GM19372 (cell line): ENCODE results near the gene LANCL2.
"Not testable (repeated sequence)": the region's sequence is repeated elsewhere in the genome, so short reads cannot be mapped to it uniquely, and the experiment has no call there.

Experiments
- ATAC-seq: cut with Tn5 transposase; IDR thresholded peaks from one replicate; pipeline ENCODE4 v1.9.1; 2021; ENCODE audit warnings: mild to moderate bottlenecking, low read depth, moderate library complexity; ENCODE audit not compliant: unreplicated experiment

Gene LANCL2

DNA sequence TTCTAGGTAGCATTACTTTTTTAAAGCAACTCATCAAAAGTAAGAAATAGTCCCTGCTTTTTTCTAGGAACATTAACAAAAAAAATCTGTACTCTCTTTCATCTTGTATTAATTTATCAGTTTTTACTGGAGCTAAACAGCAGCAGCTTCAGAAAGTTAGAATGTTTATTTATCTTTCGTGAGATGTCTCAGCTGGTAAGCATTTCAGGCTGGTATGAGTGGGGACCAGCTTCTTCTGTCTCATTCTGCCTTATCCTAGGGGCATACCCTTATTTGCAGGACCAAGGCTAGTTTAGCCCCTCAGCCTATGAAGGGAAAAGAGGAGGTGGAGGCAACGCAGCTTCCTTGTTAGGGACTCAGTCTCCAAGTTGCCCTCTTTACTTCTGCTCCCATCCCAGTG, 35.1 kb downstream of the LANCL2 start:
- ATAC-seq = no peak

- not testable (repeated sequence) for ATAC-seq
Measured at GRCh38 chr7:55402506-55402905, 37.4 kb downstream of the LANCL2 start.

DNA sequence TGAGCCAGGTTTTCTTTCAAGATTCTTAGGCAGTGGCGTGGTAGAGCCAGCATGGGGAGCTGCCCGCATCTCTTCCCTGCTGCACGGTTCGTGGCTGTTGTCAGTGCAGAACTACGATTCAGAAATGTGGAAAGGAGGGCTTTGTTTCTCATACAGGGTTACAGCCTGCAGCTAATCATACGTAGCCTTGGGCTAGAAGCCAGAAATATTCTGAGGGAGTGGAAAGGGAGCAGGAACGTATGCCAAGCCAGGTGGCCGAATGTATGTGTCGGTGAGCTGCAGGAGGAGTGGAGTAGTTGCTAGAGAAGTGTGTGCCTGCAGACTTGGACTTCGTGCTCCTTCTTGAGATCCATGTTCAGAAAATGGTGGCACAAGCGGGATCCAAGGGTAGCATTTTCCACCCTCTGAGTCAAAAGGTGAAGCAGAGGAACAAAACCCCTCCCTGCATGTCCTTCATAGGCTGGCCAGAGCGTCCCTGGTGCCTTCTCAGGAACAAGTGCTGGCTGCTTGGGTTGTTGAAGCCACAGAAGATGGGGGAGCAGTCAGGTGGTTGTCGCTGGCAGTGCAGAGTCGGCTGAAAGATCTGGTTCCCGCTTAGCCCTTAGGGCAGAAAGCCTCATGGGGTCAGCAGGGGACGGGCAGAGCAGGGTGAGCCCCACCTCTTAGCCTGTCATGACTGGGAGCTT, 40.9 kb downstream of the LANCL2 start:
- ATAC-seq = no peak

- ATAC-seq = no peak
Measured at GRCh38 chr7:55409482-55410225, 44.5 kb downstream of the LANCL2 start.

DNA sequence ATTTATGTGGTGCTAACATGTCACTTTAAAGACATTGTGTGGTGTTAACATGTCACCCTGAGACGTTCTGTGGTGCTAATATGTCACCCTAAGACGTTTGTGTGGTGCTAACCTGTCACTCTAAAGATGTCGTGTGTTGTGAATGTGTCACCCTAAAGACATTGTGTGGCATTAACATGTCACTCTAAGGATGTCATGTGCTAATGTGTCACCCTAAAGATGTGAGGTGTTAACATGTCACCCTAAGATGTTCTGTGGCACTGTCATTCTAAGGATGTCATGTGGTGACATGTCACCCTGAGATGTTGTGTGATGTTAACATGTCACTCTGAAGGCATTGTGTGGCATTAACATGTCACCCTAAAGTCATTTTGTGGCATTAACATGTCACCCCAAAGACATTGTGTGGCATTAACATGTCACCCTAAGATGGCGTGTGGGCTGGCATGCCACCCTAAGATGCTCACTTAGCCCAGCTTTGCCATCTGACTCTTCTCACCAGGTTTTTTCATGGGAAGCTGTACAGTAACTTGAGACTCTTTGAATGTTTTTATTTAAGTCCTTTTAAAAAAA, 45.6 kb downstream of the LANCL2 start:
- ATAC-seq = no peak

- ATAC-seq = no peak
Measured at GRCh38 chr7:55411844-55412243, 46.7 kb downstream of the LANCL2 start.

DNA sequence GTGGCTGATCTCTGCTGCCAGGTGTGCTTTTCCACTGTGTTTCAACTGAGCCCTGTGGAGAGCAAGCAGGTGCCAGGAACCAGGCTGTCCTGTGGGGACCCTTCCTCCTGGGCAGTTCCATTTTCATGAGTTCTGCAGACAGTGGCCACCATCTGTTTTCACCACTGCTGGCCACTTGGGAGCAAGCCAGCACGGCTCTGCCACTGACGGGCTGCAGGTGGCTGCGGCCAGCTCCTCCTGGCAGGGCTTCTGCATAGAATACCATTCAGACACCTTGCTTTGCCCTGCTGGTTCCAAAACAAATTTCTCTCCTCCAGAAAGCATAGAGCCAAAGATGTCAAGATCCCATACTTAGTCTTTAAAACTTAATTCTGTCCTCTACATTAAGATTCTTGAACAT, 48.3 kb downstream of the LANCL2 start:
- ATAC-seq = no peak

GRCh38 chr7:55415173-55415778, 50.1 kb downstream of the LANCL2 start:
- ATAC-seq = peak; percentile 88

DNA sequence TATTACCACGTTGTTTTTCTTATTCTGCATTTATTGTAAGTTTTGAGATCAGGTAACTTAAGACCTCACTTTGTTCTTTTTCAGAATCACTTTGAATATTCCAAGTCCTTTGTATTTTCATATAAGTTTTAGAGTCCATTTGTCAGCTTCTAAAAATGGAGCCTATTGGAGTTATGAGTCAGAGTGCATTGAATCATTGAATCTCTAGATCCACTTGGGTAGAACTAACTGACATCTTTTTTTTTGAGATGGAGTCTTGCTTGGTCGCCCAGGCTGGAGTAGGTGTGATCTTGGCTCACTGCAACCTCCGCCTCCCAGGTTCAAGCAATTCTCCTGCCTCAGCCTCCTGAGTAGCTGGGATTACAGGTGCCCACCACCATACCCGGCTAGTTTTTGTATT, 52.3 kb downstream of the LANCL2 start:
- ATAC-seq = not testable (repeated sequence)

- no peak for ATAC-seq
Measured at GRCh38 chr7:55420530-55420929, 55.4 kb downstream of the LANCL2 start.

GRCh38 chr7:55423277-55423711, 58.2 kb downstream of the LANCL2 start:
- no peak for ATAC-seq

DNA sequence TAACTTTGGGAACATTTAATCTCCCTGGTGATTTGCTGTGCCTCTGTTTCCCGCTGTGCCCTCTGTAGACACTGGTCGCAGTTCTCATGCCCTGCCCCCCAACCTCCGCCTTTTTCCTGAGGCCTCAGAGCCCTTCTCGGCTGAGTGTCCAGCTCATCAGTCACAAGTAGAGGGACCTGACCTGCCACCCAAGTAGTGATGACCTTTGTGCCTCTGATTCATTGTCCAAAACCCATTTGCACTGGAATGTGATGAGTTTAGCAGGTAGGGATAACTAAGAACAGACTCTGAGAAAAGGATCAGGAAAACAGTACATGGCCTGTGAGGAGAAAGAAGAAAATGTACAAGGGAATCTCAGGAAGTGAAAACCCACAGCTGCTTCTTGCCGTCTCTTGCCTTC, 58.8 kb downstream of the LANCL2 start:
- ATAC-seq = no peak

- ATAC-seq = no peak
Measured at GRCh38 chr7:55425141-55425752, 60.1 kb downstream of the LANCL2 start.

DNA sequence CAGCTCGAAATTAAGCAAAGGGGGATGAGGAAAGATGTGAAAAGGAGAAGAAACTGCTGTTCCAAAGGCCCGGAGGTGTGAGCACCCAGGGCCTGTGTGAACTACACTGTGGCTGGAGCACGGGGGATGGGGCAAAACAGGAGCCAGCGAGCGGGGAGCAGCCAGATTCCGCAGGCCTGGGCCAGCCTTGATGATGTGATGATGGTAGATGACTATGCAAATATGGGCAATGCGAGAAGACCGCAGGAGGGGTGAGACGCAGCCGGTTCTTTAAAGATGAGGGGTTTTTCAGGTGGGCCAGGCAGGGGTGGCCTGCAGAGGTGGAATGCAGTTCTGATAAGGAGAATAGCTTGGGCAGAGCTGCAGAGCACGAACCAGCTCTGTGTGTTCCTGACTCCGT, 61.5 kb downstream of the LANCL2 start:
- no peak for ATAC-seq

DNA sequence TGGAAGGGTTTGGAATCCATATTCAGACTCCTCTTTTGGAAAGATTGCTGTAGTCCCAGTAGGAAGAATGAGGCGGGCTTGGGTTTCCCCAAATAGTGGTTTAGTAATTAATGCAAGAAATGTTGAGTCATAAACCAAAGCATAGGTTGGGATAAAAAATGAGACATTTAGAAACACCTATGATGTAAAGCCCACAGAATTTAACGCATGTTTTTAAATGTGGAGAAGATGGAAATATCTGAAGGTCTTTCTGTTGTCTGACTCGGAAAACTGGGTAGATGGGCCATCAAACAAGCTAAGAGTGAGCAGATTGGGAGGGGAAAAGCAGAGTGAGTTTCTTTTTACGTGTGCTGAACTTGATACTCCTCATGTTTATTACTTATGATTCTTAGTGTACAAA, 62.2 kb downstream of the LANCL2 start:
- no peak for ATAC-seq

DNA sequence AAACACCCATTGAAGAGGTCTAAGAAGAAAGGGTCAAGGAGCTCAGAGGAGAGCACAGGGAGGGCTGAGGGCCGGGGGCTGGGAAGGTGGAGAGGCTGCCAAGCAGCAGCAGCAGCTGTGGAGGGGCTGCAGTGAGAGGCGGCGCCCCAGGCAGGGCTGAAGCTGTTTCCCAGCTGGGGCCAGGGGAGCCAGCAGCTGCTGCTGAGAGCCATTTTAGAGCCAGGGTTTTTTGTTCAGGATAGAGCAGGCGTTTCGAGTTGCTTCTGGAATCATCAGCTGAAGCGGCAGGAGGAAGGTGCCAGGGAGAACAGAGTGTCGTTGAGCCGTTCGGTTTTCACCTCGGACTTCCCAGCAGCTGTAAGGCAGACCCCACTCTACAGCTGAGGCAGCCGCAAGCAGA, 62.7 kb downstream of the LANCL2 start:
- no peak for ATAC-seq

DNA sequence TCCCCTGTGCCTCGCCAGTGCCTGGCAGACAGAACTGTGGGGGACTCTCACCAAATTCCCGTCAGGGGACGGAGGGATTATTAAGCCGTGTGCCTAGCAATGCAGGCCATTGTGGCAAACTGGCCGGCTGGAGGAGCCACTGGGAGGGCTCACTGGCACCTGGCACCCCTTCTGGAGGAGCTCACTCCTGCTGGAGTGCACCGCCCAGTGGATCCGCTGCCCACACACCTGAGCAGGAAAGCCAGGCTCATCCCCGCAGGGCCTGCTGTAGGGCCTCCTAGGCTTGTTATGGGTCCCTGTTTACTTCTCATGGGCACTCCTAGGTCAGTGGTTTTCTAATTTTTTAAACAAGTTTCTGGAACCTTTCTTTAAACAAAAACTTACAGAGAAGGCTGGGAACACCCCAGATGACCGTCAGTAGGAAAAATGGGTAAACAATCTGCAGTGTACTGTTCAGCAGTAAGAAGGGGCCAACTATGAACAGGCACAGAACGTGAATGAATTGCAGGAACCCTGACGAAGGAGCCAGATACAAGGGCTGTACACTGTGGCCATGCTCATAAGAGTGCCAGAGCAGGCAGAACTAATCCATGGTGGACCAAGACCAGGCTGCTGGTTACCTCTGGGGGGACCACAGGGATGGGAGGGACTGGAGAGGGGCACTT, 64.8 kb downstream of the LANCL2 start:
- no peak for ATAC-seq

- no peak for ATAC-seq
Measured at GRCh38 chr7:55431898-55432297, 66.8 kb downstream of the LANCL2 start.

GRCh38 chr7:55432506-55432905, 67.4 kb downstream of the LANCL2 start:
- no peak for ATAC-seq
